AG04449 (cell line): ENCODE data around the gene TRIM77.
"Not testable (repeated sequence)": the region's sequence is repeated elsewhere in the genome, so short reads cannot be mapped to it uniquely, and the experiment has no call there.

ENCODE experiments used
- CTCF ChIA-PET: fragments of 350-600 bp; formaldehyde crosslinking; extraction: SDS; loops from one replicate; lab custom pipeline; 2021; ENCODE audit warnings: antibody characterized with exemption; lab: Yijun Ruan, JAX
- POLR2A ChIA-PET: fragments of 400-600, 350-600 bp; formaldehyde crosslinking; extraction: SDS; loops from one replicate; lab custom pipeline; 2020; ENCODE audit warnings: antibody characterized with exemption, inconsistent platforms; lab: Yijun Ruan, JAX
- DNase-seq: peaks from one replicate; pipeline ENCODE4 v3.0.0-alpha.2; 2010; ENCODE audit warnings: low read depth, low spot score
- H3K4me3 ChIP-seq: 2 replicates; pipeline ENCODE4 v1.5.1; 2011; ENCODE audit warnings: low read depth, mild to moderate bottlenecking, control low read depth, low read length
- TF ChIP-seq, protein P1 (sequence below): IDR thresholded peaks from one replicate; pipeline ENCODE4 v1.5.1; 2011; ENCODE audit warnings: mild to moderate bottlenecking, moderate library complexity, low read length, control low read depth, inconsistent platforms; ENCODE audit not compliant: insufficient read depth; ENCODE audit errors: missing control alignments

Gene TRIM77

GRCh38 chr11:89736566-89736965, 26.5 kb downstream of the TRIM77 start:
- no peak overlapping the region for H3K4me3 ChIP-seq
- no peak for DNase-seq
- TF ChIP-seq, protein P1, sequence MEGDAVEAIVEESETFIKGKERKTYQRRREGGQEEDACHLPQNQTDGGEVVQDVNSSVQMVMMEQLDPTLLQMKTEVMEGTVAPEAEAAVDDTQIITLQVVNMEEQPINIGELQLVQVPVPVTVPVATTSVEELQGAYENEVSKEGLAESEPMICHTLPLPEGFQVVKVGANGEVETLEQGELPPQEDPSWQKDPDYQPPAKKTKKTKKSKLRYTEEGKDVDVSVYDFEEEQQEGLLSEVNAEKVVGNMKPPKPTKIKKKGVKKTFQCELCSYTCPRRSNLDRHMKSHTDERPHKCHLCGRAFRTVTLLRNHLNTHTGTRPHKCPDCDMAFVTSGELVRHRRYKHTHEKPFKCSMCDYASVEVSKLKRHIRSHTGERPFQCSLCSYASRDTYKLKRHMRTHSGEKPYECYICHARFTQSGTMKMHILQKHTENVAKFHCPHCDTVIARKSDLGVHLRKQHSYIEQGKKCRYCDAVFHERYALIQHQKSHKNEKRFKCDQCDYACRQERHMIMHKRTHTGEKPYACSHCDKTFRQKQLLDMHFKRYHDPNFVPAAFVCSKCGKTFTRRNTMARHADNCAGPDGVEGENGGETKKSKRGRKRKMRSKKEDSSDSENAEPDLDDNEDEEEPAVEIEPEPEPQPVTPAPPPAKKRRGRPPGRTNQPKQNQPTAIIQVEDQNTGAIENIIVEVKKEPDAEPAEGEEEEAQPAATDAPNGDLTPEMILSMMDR: no peak
- CTCF ChIA-PET: no interaction called here
- POLR2A ChIA-PET: no interaction called here

DNA sequence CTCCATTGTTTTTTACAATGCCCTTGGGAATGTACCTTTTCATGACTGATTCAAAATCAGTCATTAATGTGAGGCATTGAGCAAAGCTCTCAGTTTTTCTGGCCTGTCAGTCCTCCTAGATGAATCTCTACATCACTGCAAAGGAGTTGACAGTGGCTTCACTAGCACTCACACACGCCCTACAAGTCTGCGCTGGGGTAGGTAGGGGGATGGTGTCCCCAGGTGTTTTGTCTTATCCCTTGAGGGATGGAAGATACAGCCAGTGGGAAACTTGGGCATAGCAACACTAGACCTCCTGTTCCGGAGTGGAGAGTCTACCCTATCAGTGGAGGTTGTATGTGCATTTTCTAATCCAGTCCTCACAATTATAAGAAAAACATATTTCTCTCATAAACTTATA, 27.0 kb downstream of the TRIM77 start:
- DNase-seq: no peak
- TF ChIP-seq, protein P1: no peak
- ChIA-PET CTCF (no interaction called here), POLR2A (no interaction called here)
- no peak overlapping the region for H3K4me3 ChIP-seq

- CTCF ChIA-PET, DNase-seq, H3K4me3 ChIP-seq, POLR2A ChIA-PET: not testable (repeated sequence)
Measured at GRCh38 chr11:89741406-89741805, 31.3 kb downstream of the TRIM77 start.

- POLR2A ChIA-PET, H3K4me3 ChIP-seq, DNase-seq, CTCF ChIA-PET: not testable (repeated sequence)
Measured at GRCh38 chr11:89744158-89744557, 34.1 kb downstream of the TRIM77 start.

GRCh38 chr11:89750822-89751221, 40.7 kb downstream of the TRIM77 start:
- H3K4me3 ChIP-seq, DNase-seq, CTCF ChIA-PET, POLR2A ChIA-PET: not testable (repeated sequence)
